HL-60 (cell line): ENCODE data around the gene ALOX12B.

Source experiments
- CTCF ChIP-seq: IDR thresholded peaks from one replicate; pipeline ENCODE4 v1.5.1; 2011; ENCODE audit warnings: low read length, control low read depth, inconsistent platforms; ENCODE audit not compliant: insufficient read depth
- POLR2AphosphoS5 ChIP-seq: IDR thresholded peaks from 2 replicates; pipeline ENCODE4 v1.6.1; 2012; ENCODE audit warnings: low read depth
- SPI1 ChIP-seq: IDR thresholded peaks from 2 replicates; pipeline ENCODE4 v1.6.1; 2012; ENCODE audit warnings: low read depth, mild to moderate bottlenecking, borderline replicate concordance

GRCh38 chr17:8074554-8074953 lies 13.0 kb downstream of the ALOX12B start:
- TF ChIP-seq CTCF (no peak), POLR2AphosphoS5 (no peak), SPI1 (no peak)
